DOHH2 (cell line): ENCODE results near the gene PEPD.

Source experiments
- H3F3A ChIP-seq: fragments of 200-600 bp; sonication (generic), shearing (Covaris generic); 2 replicates; pipeline ENCODE4 v1.6.0; 2016; ENCODE audit warnings: antibody characterized with exemption, mild to moderate bottlenecking; ENCODE audit not compliant: control insufficient read depth, insufficient read depth
- H3K27ac ChIP-seq: fragments of 200-600 bp; sonication (generic); 2 replicates; pipeline ENCODE4 v1.5.1; 2014; ENCODE audit warnings: low read depth, mild to moderate bottlenecking, low read length, moderate library complexity
- H3K27me3 ChIP-seq: fragments of 200-600 bp; sonication (generic); 2 replicates; pipeline ENCODE4 v1.6.1; 2014; ENCODE audit warnings: mild to moderate bottlenecking, low read length, mixed read lengths; ENCODE audit not compliant: control insufficient read depth
- H3K36me3 ChIP-seq: fragments of 200-600 bp; sonication (generic); 2 replicates; pipeline ENCODE4 v1.6.1; 2014; ENCODE audit warnings: mild to moderate bottlenecking, low read length, moderate library complexity, mixed read lengths; ENCODE audit not compliant: control insufficient read depth
- H3K4me1 ChIP-seq: fragments of 200-600 bp; sonication (generic); 2 replicates; pipeline ENCODE4 v1.6.1; 2014; ENCODE audit warnings: mild to moderate bottlenecking, low read length, mixed read lengths; ENCODE audit not compliant: control insufficient read depth
- H3K4me2 ChIP-seq: fragments of 200-600 bp; sonication (generic); 2 replicates; pipeline ENCODE4 v1.6.0; 2014; ENCODE audit warnings: mild to moderate bottlenecking, low read length, moderate library complexity
- H3K4me3 ChIP-seq: fragments of 200-600 bp; sonication (generic); 2 replicates; pipeline ENCODE4 v1.5.1; 2014; ENCODE audit warnings: mild to moderate bottlenecking, low read length, mixed read lengths
- H3K79me2 ChIP-seq: fragments of 200-600 bp; sonication (generic); 2 replicates; pipeline ENCODE4 v1.6.1; 2014; ENCODE audit warnings: mild to moderate bottlenecking, low read length, mixed read lengths; ENCODE audit not compliant: control insufficient read depth
- H3K9me2 ChIP-seq: fragments of 200-600 bp; sonication (generic); replicated peaks from 2 replicates; pipeline ENCODE4 v1.6.1; 2014; ENCODE audit warnings: mild to moderate bottlenecking, low read length, mixed read lengths; ENCODE audit not compliant: control insufficient read depth
- H3K9me3 ChIP-seq: fragments of 200-600 bp; sonication (generic); 2 replicates; pipeline ENCODE4 v1.6.1; 2014; ENCODE audit warnings: antibody characterized with exemption, low read length, mixed read lengths; ENCODE audit not compliant: control insufficient read depth, insufficient read depth
- H4K20me1 ChIP-seq: fragments of 200-600 bp; sonication (generic); 2 replicates; pipeline ENCODE4 v1.6.0; 2014; ENCODE audit warnings: low read depth, mild to moderate bottlenecking, antibody characterized with exemption, low read length, moderate library complexity; ENCODE audit not compliant: control insufficient read depth, insufficient read depth
- EZH2phosphoT487 ChIP-seq: fragments of 200-600 bp; sonication (generic); IDR thresholded peaks from 2 replicates; pipeline ENCODE4 v1.6.1; 2017; ENCODE audit warnings: borderline replicate concordance, mild to moderate bottlenecking, antibody characterized with exemption, low read length, moderate library complexity, mixed read lengths
- TF ChIP-seq, protein P1 (sequence below): fragments of 200-600 bp; sonication (generic); IDR thresholded peaks from one replicate; pipeline ENCODE4 v1.5.1; 2014; ENCODE audit warnings: antibody characterized with exemption, mild to moderate bottlenecking, low read depth, low read length; ENCODE audit not compliant: poor library complexity, severe bottlenecking

Gene PEPD

DNA sequence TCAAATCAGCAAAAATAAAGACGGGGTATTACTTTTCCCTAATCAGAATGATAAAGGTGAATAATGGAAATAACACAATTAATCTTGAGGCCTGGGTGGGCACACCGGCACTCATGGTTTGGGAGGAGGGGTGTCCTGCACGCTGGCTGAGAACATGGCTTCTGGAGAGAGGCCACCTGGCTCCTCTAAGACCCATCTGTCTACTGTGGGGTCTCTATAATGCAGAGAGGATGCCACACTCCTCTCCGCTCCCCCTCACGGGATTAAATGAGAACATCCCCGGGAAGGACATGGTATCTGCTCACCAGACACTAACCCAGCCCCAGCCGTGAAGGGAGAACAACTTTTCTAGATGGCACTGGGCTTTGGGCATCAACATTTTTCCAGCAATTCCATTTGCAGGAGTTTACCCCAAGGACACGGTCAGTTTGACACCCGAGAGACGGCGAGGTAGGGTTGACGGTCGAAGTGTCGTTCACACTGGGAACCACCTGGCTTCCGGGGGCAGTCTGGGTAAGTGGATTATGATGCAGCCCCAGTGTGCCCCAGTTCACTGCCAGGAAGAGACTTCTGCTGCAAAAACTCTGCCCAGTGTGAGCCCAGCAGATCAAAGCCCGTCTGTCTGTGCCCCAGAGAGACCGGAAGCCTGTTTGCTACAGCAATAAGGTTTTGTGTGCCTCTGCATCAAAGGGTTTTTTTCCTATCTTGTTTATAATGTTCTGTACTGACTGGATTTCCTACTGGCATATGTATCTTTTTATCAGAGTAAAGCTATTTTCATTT is 91.5 kb downstream of the PEPD start:
- Histone ChIP-seq H3K36me3 (no peaks in the 10 kb centered on the region), H4K20me1 (no peaks in the 10 kb centered on the region), H3K4me2 (no peak overlapping the region)

DNA sequence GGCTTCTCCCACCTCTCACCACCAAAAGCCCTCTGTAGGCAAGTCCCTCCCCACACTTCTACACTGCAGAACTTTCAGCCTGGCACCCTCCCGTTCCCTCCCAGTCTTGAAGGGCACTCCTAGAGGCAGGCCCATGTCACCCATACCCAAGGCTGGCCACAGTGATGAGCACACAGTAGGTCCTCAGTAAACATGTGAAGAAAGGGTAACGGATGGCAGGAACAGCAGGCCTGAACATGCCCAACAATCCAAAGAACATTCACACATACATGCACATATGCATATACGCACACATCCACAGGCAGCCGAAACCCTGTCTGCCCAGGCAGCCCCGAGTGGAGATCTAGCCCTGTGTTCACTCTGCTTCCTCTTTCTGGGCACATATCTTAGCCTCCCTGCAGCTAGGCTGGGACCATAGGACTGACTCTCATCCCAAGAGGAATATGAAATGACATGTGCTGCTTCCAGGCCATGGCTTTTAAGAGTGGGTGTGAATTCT is 92.9 kb downstream of the PEPD start:
- TF ChIP-seq, protein P1, sequence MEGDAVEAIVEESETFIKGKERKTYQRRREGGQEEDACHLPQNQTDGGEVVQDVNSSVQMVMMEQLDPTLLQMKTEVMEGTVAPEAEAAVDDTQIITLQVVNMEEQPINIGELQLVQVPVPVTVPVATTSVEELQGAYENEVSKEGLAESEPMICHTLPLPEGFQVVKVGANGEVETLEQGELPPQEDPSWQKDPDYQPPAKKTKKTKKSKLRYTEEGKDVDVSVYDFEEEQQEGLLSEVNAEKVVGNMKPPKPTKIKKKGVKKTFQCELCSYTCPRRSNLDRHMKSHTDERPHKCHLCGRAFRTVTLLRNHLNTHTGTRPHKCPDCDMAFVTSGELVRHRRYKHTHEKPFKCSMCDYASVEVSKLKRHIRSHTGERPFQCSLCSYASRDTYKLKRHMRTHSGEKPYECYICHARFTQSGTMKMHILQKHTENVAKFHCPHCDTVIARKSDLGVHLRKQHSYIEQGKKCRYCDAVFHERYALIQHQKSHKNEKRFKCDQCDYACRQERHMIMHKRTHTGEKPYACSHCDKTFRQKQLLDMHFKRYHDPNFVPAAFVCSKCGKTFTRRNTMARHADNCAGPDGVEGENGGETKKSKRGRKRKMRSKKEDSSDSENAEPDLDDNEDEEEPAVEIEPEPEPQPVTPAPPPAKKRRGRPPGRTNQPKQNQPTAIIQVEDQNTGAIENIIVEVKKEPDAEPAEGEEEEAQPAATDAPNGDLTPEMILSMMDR: no peak
- no peak for TF ChIP-seq EZH2phosphoT487
- H3K27ac ChIP-seq: no peak overlapping the region

More for the DNA sequence above, 91.5 kb downstream of the PEPD start:
- Histone ChIP-seq H3K4me1 (no peaks in the 10 kb centered on the region), H3K4me3 (no peak overlapping the region), H3K9me3 (no peaks in the 10 kb centered on the region), H3K27me3 (no peaks in the 10 kb centered on the region), H3K79me2 (no peaks in the 10 kb centered on the region), H3K27ac (no peak overlapping the region), H3K9me2 (no peaks in the 10 kb centered on the region), H3F3A (no peaks in the 10 kb centered on the region)
- TF ChIP-seq, protein P1: no peak
- TF ChIP-seq EZH2phosphoT487: no peak

DNA sequence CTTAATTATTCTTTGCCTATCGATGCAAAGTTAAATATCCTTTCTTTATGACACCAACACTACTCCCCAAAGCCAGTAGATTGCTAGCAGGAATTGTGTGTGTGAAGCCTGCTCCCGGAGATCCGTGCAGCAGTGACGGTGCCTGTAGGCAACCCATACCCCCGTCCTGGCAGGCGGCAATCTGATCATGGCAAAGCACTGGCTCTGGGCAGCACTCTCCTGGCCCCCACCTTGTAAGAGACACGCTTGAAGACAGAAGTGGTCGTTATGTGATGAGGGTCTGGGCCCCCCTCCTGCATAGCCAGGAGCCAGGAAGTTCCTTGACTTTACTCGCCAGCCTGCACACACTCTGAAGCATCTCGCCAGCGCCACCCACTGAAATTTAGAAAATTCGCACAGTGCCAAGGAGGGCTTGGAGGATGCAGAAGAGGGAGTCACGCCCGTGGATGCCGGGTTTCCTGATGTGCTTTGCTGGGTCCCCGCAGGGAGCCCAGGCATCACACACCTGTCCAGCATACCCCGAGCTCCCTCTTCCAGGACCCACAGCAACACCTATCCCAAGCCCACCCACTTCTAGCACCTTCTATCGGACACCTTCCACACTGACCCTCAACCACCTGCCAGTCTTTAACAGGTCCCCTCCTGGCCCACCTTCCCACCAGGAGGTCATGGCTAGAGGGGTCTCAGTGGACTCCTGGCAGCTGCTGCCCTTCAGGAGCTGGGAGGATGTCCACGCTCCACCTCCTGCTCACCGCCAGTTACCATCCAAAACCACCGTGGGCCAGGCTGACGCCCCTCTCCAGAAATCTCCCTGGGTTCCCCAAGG is 93.6 kb downstream of the PEPD start:
- TF ChIP-seq, protein P1: no peak
- TF ChIP-seq EZH2phosphoT487: no peak
- Histone ChIP-seq H3K9me3 (no peaks in the 10 kb centered on the region), H3K4me2 (no peak overlapping the region), H3K4me1 (no peaks in the 10 kb centered on the region), H4K20me1 (no peaks in the 10 kb centered on the region), H3F3A (no peaks in the 10 kb centered on the region), H3K27ac (no peak overlapping the region), H3K27me3 (no peaks in the 10 kb centered on the region), H3K79me2 (no peaks in the 10 kb centered on the region), H3K4me3 (no peak overlapping the region), H3K36me3 (no peaks in the 10 kb centered on the region), H3K9me2 (no peaks in the 10 kb centered on the region)

More for the DNA sequence above, 92.9 kb downstream of the PEPD start:
- Histone ChIP-seq H3K9me3 (no peaks in the 10 kb centered on the region), H3K79me2 (no peaks in the 10 kb centered on the region), H4K20me1 (no peaks in the 10 kb centered on the region), H3K4me1 (no peaks in the 10 kb centered on the region), H3K4me2 (no peak overlapping the region), H3K9me2 (no peaks in the 10 kb centered on the region), H3K4me3 (no peak overlapping the region), H3F3A (no peaks in the 10 kb centered on the region), H3K27me3 (no peaks in the 10 kb centered on the region), H3K36me3 (no peaks in the 10 kb centered on the region)
